GM20000 (cell line): Measurements from ENCODE around the gene TBATA.

ENCODE experiments used
- DNase-seq: peaks from one replicate; pipeline ENCODE4 v3.0.0; 2012; ENCODE audit warnings: low spot score
- TF ChIP-seq, protein P1 (sequence below): IDR thresholded peaks from 2 replicates; pipeline ENCODE4 v1.5.1; 2012; ENCODE audit warnings: mild to moderate bottlenecking, control low read depth; ENCODE audit errors: extremely low read depth, missing control alignments

TBATA gene

DNA sequence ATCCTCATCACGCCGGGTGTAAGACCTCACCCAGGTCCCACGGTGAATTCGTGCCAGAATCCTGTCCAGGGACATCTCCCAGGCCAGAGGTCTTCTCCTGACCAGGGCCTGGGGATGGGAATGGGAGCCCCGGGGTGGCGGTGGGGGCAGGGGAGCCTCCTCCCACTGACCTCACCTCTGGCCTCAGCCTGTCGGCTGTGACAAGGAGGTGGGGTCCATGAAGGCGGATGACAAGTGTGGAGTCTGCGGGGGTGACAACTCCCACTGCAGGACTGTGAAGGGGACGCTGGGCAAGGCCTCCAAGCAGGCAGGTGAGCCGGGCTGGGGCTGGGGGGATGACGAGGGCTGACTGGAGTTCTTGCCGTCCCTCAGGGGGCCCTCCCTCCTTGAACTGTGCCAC lies 41.3 kb downstream of the TBATA start:
- TF ChIP-seq, protein P1, sequence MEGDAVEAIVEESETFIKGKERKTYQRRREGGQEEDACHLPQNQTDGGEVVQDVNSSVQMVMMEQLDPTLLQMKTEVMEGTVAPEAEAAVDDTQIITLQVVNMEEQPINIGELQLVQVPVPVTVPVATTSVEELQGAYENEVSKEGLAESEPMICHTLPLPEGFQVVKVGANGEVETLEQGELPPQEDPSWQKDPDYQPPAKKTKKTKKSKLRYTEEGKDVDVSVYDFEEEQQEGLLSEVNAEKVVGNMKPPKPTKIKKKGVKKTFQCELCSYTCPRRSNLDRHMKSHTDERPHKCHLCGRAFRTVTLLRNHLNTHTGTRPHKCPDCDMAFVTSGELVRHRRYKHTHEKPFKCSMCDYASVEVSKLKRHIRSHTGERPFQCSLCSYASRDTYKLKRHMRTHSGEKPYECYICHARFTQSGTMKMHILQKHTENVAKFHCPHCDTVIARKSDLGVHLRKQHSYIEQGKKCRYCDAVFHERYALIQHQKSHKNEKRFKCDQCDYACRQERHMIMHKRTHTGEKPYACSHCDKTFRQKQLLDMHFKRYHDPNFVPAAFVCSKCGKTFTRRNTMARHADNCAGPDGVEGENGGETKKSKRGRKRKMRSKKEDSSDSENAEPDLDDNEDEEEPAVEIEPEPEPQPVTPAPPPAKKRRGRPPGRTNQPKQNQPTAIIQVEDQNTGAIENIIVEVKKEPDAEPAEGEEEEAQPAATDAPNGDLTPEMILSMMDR: no peak
- DNase-seq: no peak

DNA sequence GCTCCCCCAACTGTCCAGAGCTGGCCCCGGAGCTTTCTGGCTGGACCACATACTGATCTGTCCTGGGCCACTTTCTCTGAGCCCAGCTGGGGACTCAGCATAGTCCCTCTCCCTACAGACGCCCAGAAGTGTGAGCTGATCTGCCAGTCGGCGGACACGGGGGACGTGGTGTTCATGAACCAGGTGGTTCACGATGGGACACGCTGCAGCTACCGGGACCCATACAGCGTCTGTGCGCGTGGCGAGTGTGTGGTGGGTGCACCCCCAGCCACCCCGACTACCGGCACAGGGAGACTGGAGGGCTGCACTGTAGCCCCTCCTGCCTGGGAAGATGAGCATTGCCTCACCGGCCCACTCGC lies 41.8 kb downstream of the TBATA start:
- DNase-seq: no peak
- TF ChIP-seq, protein P1: no peak

DNA sequence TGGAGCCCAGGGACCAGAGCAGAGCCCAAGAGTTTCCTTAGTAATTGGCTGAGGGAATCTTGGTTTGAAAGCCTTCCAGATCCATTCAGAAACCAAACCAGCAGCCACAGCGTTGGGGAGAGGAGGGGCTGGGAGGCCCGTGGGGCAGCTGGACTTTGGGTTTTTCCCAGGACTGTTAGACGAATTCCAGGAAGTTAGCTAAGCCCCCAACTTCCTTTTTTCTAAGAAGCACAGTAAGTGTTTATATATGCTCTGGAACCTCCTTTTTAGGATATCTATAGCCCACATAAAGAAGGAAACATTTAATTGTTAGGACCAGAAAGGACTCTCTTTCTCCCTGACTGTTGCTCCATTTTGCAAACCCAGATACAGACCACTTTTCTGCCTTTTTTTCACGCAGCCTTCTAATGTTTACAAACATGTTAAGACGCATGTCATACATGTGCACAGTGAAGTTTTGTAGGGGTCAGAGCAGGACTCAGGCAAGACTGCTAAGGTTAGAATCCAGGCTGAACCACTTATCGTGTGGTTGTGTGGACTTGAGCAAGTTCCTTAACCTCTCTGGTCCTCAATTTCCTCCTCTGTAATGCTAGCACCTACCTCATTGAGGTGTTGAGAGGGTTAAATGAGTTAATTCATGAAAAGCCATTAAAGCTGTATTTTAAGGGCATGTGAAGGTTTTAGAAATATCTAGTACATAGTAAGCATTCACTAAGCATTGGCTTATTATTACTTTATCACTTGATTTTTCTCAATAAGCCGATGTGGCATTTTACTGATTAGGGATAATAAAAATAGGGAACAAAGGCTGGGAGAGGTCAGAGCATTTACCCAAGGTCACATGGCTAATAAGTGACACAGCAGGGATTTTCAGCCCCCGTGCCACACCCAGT lies 42.4 kb downstream of the TBATA start:
- TF ChIP-seq, protein P1: no peak

DNA sequence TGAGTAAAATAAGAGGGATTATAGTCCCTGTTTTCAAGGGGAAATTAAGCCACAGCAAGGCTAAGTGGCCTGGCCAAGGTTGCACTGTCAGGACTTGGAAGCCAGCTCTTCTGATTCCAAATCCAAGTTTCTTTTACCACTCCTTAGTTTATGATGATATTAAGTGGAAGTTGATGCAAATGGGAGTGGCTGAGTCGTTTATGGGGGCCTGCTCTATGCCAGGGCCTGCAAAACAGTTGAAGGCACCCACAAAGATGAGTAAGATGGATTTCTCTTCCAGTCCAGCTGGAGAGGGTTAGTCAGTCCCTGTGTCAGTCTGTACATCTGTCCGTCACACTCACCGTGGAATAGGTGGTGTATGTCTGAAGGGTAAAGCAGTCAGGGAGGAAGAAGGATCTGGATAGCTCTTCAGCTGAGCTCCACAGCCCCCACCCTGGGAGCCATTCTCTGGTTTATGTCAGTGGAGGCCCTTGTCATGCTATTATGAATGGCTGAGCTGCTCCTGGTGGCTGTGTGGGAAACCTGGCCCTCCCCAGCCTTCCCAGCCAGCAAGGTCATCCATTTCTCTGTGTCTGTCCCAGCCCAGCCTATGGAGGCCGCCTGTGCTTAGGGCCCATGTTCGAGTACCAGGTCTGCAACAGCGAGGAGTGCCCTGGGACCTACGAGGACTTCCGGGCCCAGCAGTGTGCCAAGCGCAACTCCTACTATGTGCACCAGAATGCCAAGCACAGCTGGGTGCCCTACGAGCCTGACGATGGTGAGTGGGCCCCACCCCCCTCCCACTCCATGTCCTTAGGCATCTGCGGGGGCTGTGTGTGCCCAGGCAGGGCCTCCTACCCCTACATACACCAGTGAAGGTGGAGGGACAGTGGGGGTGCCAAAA lies 44.5 kb downstream of the TBATA start:
- TF ChIP-seq, protein P1: no peak
- DNase-seq: no peak

More for the DNA sequence above, 42.4 kb downstream of the TBATA start:
- DNase-seq: no peak

GRCh38 chr10:70738761-70739121 lies 46.4 kb downstream of the TBATA start:
- TF ChIP-seq, protein P1: no peak
- DNase-seq: no peak

DNA sequence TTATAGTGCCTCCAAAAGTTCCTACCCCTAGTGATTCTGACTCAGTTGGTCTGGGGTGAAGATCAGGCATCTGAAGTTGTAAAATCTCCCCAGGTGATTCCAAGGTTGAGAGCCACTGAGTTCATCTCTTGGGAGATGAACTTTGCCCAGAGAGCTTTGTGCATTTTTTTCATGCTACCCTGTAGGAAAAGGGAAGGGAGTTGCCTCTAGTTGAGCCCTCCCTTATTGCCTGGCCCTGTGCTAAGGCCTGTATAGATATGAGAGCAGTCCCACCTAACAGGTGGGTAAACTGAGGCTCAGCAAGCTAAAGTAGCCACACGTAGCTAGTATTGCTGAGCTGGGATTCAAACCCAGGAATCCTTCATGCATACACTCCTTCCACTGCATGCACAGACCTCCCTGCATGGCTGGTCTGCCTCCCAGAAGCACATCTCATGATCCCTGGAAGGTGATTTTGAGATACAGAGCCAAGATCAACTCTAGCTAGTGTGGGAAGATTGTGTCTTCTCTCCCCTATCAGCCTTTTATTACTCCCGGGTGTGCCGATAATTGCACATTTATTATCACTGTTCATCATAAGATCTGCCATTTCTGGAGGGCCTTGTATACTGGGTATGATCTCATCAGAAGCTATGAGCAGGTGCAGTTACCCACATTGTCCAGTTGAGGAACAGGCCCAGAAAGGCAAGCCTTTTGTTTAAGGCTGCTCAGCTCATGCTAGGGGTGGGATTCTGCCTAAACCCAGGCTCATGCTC lies 47.0 kb downstream of the TBATA start:
- TF ChIP-seq, protein P1: no peak
- DNase-seq: no peak

- TF ChIP-seq, protein P1: no peak
- no peak for DNase-seq
Measured at GRCh38 chr10:70737250-70737649, 47.9 kb downstream of the TBATA start.
